Measurements from ENCODE around the gene ATP5ME.

The ATP5ME gene

DNA sequence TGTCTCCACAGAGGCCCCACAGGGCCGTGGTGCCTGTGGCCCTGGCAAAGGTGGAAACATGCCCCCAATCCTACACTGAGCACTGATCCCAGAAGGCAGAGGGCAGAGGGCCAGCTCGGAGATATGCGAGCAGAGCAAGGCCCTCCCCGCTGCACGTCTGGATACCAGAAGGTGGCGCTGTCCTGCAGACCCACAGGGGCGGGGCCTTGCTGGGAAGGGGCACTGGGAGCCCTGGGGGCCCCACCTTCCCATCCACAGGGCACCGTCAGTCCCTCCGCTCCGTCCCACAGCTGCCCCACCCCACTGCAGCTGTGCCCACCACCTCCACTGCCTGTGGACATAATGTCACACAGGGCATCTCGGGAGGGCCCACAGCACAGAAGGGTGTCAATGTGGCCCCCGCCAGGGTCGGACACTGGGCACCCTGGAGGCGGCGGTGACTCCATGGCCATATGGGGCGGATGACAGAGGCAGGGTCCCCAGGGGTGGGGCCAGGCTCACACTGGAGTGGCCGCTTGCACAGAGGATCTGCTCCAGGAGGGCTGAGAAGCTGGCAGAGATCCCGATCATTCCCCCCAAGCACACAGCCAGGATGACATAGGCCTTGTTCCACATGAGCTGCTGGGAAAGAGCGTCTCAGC is 10.0 kb upstream of the ATP5ME start:
- no peak for TF ChIP-seq POLR2A (IDR thresholded peaks at IDR 0.05; ENCODE audit: low read depth, low read length)
- DNase-seq (ENCODE audit: insufficient read length, low spot score) (peak; percentile 58), FAIRE-seq (no peak)

DNA sequence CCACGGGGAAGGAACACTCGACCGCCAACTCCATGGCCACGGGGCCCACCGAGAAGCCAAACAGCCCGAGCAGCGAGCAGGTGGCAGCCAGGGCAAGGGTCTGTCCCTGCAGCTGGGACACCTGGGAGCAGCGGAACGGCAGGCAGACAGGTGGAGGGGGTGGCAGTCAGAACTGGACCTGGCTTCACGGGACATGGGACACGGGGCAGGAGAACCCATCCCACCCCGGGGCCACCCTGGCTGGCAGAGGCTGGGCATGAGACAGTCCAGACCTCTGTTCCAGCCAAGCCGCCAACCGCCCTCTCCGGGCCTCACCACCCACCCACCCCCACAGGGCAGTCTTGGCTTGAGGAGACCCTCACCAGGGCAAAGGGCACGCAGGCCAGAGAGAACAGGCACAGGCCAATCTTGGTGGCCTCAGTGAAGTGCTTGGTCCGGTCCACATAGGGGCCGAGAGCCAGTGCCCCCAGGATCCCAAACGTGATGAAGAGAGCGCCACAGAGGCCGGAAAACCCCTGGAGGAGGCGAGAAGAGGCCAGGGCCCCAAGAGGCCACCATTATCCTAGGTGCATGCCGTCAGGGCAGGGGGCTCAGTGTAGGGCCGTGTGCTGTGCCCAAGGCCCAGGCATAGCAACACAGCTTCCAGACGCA is 9.3 kb upstream of the ATP5ME start:
- no peak for FAIRE-seq
- no peak for DNase-seq (ENCODE audit: insufficient read length, low spot score)
- TF ChIP-seq POLR2A (IDR thresholded peaks at IDR 0.05; ENCODE audit: low read depth, low read length): no peak

DNA sequence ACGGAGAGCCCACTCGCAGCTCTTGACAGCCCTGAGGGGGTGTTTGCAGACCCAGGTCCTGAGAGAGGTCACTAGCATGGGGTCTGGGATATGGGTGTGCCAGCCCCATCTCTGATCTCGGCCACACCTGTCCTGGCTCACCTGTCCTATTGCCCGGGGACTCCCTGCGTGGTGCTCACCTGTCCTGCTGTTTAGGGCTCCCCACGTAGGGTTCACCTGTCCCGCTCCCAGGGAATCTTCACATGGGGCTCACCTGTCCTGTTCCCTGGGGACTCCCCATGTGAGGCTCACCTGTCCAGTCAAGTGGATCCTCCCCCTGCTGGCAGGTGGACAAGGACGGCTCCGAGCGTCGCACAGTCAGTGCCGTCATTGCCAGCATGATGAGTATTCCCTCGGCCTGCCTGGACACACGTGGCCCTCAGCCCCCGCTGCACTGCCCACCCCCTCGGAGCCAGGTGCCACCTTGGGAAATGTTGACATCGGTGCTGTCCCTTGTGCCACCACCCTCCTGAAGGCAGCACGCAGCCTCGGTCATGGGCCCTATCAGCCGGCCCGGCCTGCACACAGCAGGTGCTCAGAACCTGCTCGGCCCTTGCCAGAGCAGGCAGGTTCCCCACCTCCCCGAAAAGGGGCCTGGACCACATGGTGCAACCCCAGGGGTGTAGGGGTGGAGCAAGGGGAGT is 8.6 kb upstream of the ATP5ME start:
- TF ChIP-seq POLR2A (IDR thresholded peaks at IDR 0.05; ENCODE audit: low read depth, low read length): no peak
- FAIRE-seq: no peak
- DNase-seq (ENCODE audit: insufficient read length, low spot score): no peak

DNA sequence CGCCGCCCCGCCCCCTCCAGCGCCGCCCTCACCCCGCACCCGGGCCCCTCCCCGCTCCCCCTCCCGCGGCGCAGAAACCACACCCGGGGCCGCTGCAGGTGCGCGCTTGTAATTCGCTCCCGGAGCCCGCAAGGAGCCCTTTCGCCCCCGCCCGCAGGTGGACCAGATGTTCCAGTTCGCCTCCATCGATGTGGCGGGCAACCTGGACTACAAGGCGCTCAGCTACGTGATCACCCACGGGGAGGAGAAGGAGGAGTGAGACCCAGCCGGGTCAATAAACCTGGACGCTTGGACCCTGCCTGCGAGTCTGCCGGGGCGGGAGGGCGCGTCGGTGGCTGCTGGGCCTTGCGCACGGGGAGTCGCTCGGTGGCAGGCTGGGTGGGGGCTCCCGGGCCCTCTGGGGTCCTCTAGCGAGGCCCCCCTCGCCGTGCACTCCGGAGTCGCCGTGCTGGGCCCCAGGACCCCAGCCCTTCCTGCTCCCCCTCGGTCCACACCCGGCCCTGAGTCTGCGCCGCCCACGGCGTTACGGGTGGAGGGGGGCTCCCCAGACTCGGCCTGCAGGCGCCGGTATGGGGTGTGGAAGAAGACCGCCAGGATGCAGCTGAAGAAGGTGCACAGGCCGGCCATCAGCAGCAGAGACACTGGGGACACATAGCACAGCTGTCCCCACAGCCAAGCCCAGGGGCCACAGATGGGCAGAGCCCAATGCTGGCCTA is 7.8 kb upstream of the ATP5ME start:
- FAIRE-seq (no peak), DNase-seq (ENCODE audit: insufficient read length, low spot score) (no peak)
- TF ChIP-seq POLR2A (IDR thresholded peaks at IDR 0.05; ENCODE audit: low read depth, low read length): no peak

DNA sequence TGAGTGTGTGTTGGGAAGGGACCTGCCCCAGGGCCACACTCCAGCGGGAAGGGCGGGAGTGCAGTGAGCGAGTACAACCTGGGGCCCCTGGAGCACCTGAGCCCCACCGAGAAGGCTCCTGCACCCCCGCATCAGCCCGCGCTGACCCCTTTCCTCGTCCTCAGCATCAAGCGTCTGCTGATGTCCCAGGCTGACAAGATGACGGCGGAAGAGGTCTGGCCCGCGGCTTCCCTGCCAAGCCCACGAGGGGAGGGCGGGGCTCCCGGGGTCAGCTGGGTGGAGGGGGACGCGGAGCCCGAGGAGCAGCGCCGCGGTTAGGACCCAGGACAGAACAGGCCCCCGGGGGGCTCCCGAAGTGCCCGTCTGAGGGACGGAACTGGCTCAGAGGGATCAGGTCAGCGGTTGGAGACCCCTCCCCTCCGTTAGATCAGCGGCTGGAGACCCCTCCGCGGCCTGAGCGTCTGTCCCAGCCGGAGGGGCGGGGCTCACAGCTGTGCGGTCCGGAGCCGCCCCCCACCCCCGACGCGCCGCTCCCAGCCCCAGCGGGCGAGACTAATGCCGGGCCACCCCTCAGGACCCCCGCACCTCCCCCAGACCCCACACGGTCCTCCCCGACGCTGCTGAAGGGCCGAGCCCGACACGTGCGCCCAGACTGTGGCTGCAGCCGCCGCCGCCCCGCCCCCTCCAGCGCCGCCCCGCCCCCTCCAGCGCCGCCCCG is 7.0 kb upstream of the ATP5ME start:
- DNase-seq (ENCODE audit: insufficient read length, low spot score) (no peak), FAIRE-seq (no peak)
- no peak for TF ChIP-seq POLR2A (IDR thresholded peaks at IDR 0.05; ENCODE audit: low read depth, low read length)

DNA sequence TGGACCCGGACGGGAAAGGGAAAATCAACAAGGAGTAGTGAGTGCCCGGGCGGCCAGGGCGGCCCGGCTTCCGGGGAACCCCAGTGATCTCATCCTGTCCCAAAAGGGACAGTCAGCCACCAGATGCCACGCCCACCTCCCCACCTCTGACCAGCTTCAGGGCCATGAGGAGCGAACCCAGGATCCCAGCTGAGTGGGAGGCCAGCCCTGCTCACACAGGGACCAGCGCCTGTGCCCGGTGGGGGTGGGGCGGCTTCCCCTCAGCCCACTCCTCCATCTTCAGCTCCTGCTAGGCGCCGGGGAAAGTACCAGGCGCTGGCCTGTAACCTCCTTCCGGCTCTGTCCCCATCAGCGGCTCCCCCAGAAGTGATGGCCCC is 6.5 kb upstream of the ATP5ME start:
- FAIRE-seq (no peak), DNase-seq (ENCODE audit: insufficient read length, low spot score) (no peak)
- no peak for TF ChIP-seq POLR2A (IDR thresholded peaks at IDR 0.05; ENCODE audit: low read depth, low read length)

DNA sequence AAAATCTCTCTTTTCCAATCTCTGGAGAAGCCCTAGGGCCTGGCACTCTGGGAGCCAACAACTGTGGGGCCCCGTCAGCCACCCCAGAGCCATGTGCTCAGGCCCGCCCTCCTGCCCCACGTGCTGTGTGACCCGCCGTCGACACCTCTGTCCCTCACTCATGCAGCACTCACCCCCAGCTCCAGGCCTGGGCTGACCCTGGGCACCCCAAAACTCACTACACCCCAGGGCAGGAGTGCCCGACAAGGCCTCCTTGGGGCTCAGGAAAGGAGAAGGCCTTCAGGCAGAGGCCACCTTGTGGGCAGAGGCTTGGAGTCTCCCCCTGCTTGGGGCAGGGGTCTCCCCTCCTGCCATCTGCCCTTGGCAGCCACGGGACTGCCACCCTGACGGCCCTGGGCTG is 6.0 kb upstream of the ATP5ME start:
- no peak for FAIRE-seq
- no peak for TF ChIP-seq POLR2A (IDR thresholded peaks at IDR 0.05; ENCODE audit: low read depth, low read length)
- no peak for DNase-seq (ENCODE audit: insufficient read length, low spot score)

DNA sequence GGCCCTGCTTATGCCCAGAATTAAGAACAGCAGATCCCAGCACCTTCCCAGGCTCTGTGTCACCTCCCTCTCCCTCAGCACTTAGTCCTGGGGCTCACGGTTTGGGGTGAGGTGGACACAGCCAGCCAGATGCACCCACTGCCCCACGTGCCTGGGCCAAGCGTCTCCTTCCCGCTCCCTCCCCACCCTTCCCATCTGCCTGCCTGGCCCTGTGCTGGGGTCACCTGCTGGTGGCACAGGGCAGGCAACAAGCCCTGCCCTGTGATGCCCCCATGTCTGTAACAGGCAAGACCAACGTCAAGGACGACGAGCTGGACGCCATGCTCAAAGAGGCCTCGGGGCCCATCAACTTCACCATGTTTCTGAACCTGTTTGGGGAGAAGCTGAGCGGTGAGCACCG is 5.6 kb upstream of the ATP5ME start:
- TF ChIP-seq POLR2A (IDR thresholded peaks at IDR 0.05; ENCODE audit: low read depth, low read length): no peak
- DNase-seq (ENCODE audit: insufficient read length, low spot score): no peak
- FAIRE-seq: no peak

DNA sequence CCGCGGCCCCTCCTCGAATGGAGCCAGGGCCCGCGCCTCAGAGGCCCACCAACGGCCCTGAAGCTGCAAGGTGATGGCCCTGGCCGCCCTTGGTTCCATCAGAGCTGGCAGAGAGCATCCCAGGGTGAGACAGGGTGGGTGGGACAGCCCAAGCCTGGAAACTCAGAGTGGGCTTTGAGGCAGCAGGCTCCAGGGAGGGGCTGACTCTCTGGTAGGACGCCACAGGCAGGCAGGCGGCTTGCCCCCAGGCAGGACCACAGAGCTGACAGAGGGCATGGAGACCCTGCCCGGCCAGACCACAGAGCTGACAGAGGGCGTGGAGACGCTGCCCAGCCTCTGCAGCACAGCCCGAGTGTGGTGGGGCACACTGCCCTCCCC is 5.0 kb upstream of the ATP5ME start:
- DNase-seq (ENCODE audit: insufficient read length, low spot score) (no peak), FAIRE-seq (no peak)
- no peak for TF ChIP-seq POLR2A (IDR thresholded peaks at IDR 0.05; ENCODE audit: low read depth, low read length)

DNA sequence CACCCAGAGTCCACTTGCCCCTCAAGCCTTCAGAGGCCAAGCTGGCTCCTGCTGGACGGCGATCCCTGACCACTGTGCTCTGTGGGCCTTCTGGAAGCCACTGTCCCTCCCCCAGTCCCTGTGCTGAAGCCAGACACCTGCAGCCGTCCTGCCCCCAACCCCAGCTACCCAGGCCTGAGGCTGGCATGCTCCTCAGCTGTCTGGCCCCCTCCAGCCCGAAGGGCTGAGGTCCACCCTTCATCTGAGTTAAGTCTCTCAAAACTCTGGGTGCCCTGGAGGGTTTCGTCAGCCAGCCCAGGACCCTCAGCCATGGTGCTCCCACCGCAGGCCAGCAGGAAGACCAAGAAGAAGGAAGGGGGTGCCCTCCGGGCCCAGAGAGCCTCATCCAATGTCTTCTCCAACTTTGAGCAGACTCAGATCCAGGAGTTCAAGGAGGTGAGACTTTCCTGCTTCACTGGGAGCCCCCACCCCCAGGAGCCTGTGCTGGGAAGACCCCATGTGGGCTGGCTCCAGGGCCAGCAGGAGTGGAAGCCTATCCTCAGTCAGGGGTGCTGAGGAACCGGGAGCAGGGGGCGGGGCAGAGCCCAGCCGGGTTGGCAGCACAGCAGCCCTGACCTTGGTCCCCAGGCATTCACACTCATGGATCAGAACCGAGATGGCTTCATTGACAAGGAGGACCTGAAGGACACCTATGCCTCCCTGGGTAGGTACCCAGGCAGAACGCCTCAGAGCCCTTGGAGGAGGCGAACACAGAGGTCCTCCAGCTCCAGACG is 4.4 kb upstream of the ATP5ME start:
- no peak for FAIRE-seq
- no peak for TF ChIP-seq POLR2A (IDR thresholded peaks at IDR 0.05; ENCODE audit: low read depth, low read length)
- no peak for DNase-seq (ENCODE audit: insufficient read length, low spot score)

DNA sequence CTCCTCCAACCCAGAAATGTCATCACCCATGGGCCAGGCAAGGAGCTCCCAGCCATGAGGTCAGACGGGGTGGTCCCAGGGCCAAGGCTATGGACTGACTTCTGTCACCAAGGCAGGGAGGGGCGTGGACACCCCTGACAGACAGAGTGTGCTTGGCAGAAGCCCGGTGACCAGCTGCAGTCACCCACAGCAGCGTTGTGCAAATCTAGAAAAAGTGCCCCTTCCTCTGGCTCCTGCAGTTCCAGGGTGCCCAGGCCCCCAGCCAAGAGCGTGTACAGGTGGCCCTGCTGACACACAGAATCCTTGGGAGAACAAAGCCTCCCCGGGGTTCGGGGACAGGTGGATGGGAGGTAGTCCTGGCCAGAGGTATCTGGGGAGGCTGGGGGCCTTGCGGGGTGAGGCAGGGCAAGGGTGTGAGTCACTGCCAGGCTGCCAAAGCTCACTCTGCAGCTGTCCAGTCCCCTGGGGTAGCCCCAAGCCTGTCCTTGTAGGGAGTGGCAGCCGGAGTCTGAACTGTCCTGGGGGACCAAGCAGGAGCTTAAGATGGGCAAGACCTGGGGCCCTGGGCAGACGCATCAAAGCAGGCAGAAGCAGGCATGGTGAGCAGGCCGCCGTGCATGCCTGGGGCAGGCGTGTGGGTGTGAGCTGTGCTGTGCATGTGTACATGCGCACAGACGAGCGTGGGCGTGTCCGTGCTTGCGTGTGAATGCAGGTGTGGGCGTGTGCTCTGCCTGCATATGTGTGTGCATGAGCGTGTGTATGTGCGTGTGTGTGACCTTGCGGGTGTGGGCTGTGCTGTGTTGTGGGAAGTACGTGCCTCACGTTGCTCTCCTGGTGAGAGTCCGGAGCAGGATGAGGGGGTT is 3.6 kb upstream of the ATP5ME start:
- FAIRE-seq (no peak), DNase-seq (ENCODE audit: insufficient read length, low spot score) (no peak)
- TF ChIP-seq POLR2A (IDR thresholded peaks at IDR 0.05; ENCODE audit: low read depth, low read length): no peak

DNA sequence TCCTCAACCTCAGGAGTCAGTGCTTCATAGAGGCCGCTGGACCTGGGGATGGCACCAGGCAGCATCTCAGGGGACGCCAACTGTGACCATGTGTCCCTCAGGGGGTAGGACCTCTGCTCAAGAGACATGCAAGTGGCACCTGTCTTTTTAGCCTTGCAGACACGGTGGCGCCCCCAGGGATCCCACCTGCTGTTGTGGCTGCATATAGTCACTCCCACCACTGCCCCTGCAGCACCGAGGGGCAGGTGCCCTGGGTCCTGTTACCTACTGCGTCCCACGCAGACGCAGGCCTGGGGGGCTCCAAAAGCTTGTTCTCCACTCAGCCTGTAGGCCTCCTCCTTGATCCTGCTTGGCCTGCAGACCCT is 2.8 kb upstream of the ATP5ME start:
- DNase-seq (ENCODE audit: insufficient read length, low spot score) (no peak), FAIRE-seq (no peak)
- TF ChIP-seq POLR2A (IDR thresholded peaks at IDR 0.05; ENCODE audit: low read depth, low read length): no peak

Measured in H54 (cell line).